GM18508 (cell line): ENCODE measurements around the gene IARS2.
A peak's percentile ranks its signal among the peaks of the same experiment; 100 is the strongest.

Experiments
- ATAC-seq: cut with Tn5 transposase; IDR thresholded peaks from one replicate; pipeline ENCODE4 v1.9.1; 2021; ENCODE audit warnings: moderate number of reproducible peaks; ENCODE audit not compliant: insufficient read depth, unreplicated experiment

IARS2 gene

GRCh38 chr1:220094016-220094911, at the start of gene IARS2:
TSS of gene IARS2 (plus strand) at chr1:220094132. CDS start at chr1:220094217, 85 bp downstream.
- ATAC-seq = peak; percentile 28

- ATAC-seq = no peak
Observed at GRCh38 chr1:220044678-220045355, 49.1 kb upstream of the IARS2 start.

- no peak for ATAC-seq
Observed at GRCh38 chr1:220045356-220046051, 48.4 kb upstream of the IARS2 start.

- peak; percentile 95 for ATAC-seq
Observed at GRCh38 chr1:220046052-220046930, 47.6 kb upstream of the IARS2 start, which contains the start of gene EPRS1. TSS of gene EPRS1 (minus strand) at chr1:220046505. CDS start at chr1:220046388, 117 bp downstream.

GRCh38 chr1:220056374-220056773, 37.6 kb upstream of the IARS2 start:
- ATAC-seq = no peak

GRCh38 chr1:220060876-220061275, 33.1 kb upstream of the IARS2 start:
- no peak for ATAC-seq

GRCh38 chr1:220062629-220063028, 31.3 kb upstream of the IARS2 start:
- ATAC-seq = no peak

GRCh38 chr1:220067269-220068204, 26.4 kb upstream of the IARS2 start:
- ATAC-seq = no peak

GRCh38 chr1:220076861-220077762, 16.8 kb upstream of the IARS2 start:
- ATAC-seq = no peak

- ATAC-seq = no peak
Observed at GRCh38 chr1:220077887-220078286, 16.0 kb upstream of the IARS2 start.

- ATAC-seq = no peak
Observed at GRCh38 chr1:220084460-220084859, 9.5 kb upstream of the IARS2 start.

GRCh38 chr1:220086261-220086686, 7.7 kb upstream of the IARS2 start:
- ATAC-seq = peak; percentile 33

- peak; percentile 56 for ATAC-seq
Observed at GRCh38 chr1:220089650-220090556, 4.0 kb upstream of the IARS2 start, which contains the start of gene BPNT1. TSS of gene BPNT1 (minus strand) at chr1:220089788. CDS start at chr1:220079846, 9,942 bp downstream.

GRCh38 chr1:220092694-220093093, 1.2 kb upstream of the IARS2 start:
- no peak for ATAC-seq

GRCh38 chr1:220093361-220094015, 444 bp upstream of the IARS2 start:
- ATAC-seq = peak; percentile 2

GRCh38 chr1:220099826-220100225, 5.9 kb downstream of the IARS2 start:
- ATAC-seq = no peak
